Measurements from ENCODE around the gene NRG2. TPM values are rescaled to one million over a fixed set of nuclear protein-coding genes. Genes with fewer than 3 reads are reported as not detected.

The NRG2 gene
- total RNA-seq, 4 donors from 2014 or later, result 4.5 to 7.0 (median 5.4) TPM

- no peak overlapping the region for H3K27ac ChIP-seq
- H3K4me1 ChIP-seq, result no peaks in the 10 kb centered on the region
- H3K4me3 ChIP-seq, result no peak overlapping the region
- TF ChIP-seq POLR2AphosphoS5 (IDR thresholded peaks at IDR 0.05) (no peak), EP300 (IDR thresholded peaks at IDR 0.05) (no peak), POLR2A (IDR thresholded peaks at IDR 0.05) (no peak), CTCF (IDR thresholded peaks at IDR 0.05) (no peak)
- no peaks in the 10 kb centered on the region for H3K36me3 ChIP-seq
- H3K9me3 ChIP-seq, result no peaks in the 10 kb centered on the region
- H3K27me3 ChIP-seq, result peaks cover 9% of the 10 kb centered on the region
- 91% methylated on average over 1 of the region's 1 CpG for WGBS
- DNase-seq (ENCODE audit: low spot score in 2 of 2), result no peak
These were observed 45.8 kb downstream of the NRG2 start for GRCh38 chr5:139997276-139997675.

- 96% methylated on average over 1 of the region's 1 CpG for WGBS
- no peak overlapping the region for H3K27ac ChIP-seq
- TF ChIP-seq POLR2A (IDR thresholded peaks at IDR 0.05) (no peak), CTCF (IDR thresholded peaks at IDR 0.05) (no peak), EP300 (IDR thresholded peaks at IDR 0.05) (no peak), POLR2AphosphoS5 (IDR thresholded peaks at IDR 0.05) (no peak)
- peaks cover 9% of the 10 kb centered on the region for H3K27me3 ChIP-seq
- H3K4me3 ChIP-seq, result no peak overlapping the region
- H3K36me3 ChIP-seq, result no peaks in the 10 kb centered on the region
- no peak for DNase-seq (ENCODE audit: low spot score in 2 of 2)
- no peaks in the 10 kb centered on the region for H3K4me1 ChIP-seq
- H3K9me3 ChIP-seq, result no peaks in the 10 kb centered on the region
These were observed 47.2 kb downstream of the NRG2 start for GRCh38 chr5:139995929-139996328.

GRCh38 chr5:139994234-139994633 lies 48.9 kb downstream of the NRG2 start:
- Histone ChIP-seq H3K27ac (no peak overlapping the region), H3K9me3 (no peaks in the 10 kb centered on the region), H3K4me1 (no peaks in the 10 kb centered on the region), H3K4me3 (no peak overlapping the region), H3K36me3 (no peaks in the 10 kb centered on the region), H3K27me3 (peaks cover 2% of the 10 kb centered on the region)
- WGBS, result 91% methylated on average over 1 of the region's 1 CpG
- TF ChIP-seq POLR2A (IDR thresholded peaks at IDR 0.05), result no peak
- no peak for TF ChIP-seq EP300 (IDR thresholded peaks at IDR 0.05)
- DNase-seq (ENCODE audit: low spot score in 2 of 2), result no peak

DNA sequence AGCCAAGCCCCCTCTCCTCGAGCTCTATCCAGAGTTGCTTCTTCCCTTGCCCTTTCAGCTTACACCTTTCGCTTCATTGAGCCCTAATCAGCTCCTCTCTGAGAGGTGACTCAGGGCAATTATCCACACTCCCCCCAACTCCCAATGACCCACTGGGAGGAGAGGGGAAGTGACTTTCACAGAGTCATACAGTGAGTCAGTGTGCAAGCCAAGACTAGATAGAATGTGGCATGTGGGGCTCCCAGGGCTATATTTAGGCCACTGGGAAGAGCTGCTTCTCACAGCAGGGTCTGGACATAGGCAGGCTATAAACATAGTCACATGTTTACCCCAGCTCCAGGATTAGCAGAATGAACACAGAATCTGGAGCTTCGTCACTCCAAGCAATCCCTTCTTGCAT lies 57.4 kb downstream of the NRG2 start:
- TF ChIP-seq POLR2A (IDR thresholded peaks at IDR 0.05) (no peak), EP300 (IDR thresholded peaks at IDR 0.05) (no peak), CTCF (IDR thresholded peaks at IDR 0.05) (no peak), POLR2AphosphoS5 (IDR thresholded peaks at IDR 0.05) (no peak)
- 78% methylated on average over 3 of the region's 3 CpGs for WGBS
- no peaks in the 10 kb centered on the region for H3K36me3 ChIP-seq
- no peaks in the 10 kb centered on the region for H3K9me3 ChIP-seq
- no peaks in the 10 kb centered on the region for H3K4me1 ChIP-seq
- H3K4me3 ChIP-seq, result no peak overlapping the region
- H3K27ac ChIP-seq, result no peak overlapping the region
- no peak for DNase-seq (ENCODE audit: low spot score in 2 of 2)
- peaks cover 3% of the 10 kb centered on the region for H3K27me3 ChIP-seq

DNA sequence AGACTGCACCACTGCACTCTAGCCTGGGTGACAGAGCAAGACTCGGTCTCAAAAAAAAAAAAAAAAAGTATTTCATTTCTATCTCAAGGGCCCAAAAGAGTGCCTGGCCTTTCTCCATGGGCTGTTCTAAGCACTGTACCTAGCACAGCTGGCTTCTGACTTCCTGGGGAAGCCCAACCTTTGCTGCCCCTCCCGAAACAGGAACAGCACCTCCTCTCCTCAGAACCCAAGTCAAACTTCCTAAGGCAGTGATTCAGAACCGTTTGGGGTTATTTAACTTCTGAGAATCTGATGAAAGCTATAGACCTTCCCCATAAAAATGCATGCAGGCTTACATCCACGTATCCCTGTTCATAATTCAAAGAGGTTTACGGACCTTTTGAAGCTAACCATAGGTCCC lies 57.8 kb downstream of the NRG2 start:
- DNase-seq (ENCODE audit: low spot score in 2 of 2), result no peak
- Histone ChIP-seq H3K27me3 (peaks cover 3% of the 10 kb centered on the region), H3K4me3 (no peak overlapping the region), H3K36me3 (no peaks in the 10 kb centered on the region), H3K4me1 (no peaks in the 10 kb centered on the region), H3K27ac (no peak overlapping the region), H3K9me3 (no peaks in the 10 kb centered on the region)
- TF ChIP-seq EP300 (IDR thresholded peaks at IDR 0.05), result no peak
- TF ChIP-seq POLR2AphosphoS5 (IDR thresholded peaks at IDR 0.05), result no peak
- no peak for TF ChIP-seq POLR2A (IDR thresholded peaks at IDR 0.05)
- no peak for TF ChIP-seq CTCF (IDR thresholded peaks at IDR 0.05)
- 51% methylated on average over 5 of the region's 5 CpGs for whole genome bisulfite sequencing

DNA sequence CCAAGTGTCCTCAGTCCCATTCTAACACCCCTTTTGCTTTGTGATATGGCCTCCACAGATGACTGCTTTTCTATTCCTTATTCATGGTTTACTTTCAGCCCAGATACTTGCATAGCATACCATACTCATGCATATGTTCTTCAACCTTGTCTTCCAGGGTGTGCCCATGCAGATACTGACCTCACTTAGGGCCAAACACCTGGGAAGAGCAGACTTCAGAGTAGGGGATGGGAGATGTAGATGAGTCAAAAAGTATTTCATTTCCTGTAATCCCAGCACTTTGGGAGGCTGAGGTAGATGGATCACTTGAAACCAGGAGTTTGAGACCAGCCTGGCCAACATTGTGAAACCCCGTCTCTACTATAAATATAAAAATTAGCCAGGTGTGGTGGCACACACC lies 58.3 kb downstream of the NRG2 start:
- H3K4me3 ChIP-seq, result no peak overlapping the region
- H3K36me3 ChIP-seq, result no peaks in the 10 kb centered on the region
- no peak overlapping the region for H3K27ac ChIP-seq
- H3K27me3 ChIP-seq, result peaks cover 3% of the 10 kb centered on the region
- H3K4me1 ChIP-seq, result no peaks in the 10 kb centered on the region
- no peak for TF ChIP-seq POLR2AphosphoS5 (IDR thresholded peaks at IDR 0.05)
- TF ChIP-seq EP300 (IDR thresholded peaks at IDR 0.05), result no peak
- TF ChIP-seq POLR2A (IDR thresholded peaks at IDR 0.05), result no peak
- TF ChIP-seq CTCF (IDR thresholded peaks at IDR 0.05), result no peak
- WGBS, result 100% methylated on average over 1 of the region's 1 CpG
- no peaks in the 10 kb centered on the region for H3K9me3 ChIP-seq
- no peak for DNase-seq (ENCODE audit: low spot score in 2 of 2)
